Middle frontal gyrus (tissue), 1 donor: Measurements from ENCODE around the gene PPP2R5E.
A peak's percentile ranks its signal among the peaks of the same experiment; 100 is the strongest.
"Not testable (repeated sequence)": the region's sequence is repeated elsewhere in the genome, so short reads cannot be mapped to it uniquely, and the experiment has no call there.

ENCODE experiments used
- DNase-seq: peaks from one replicate; pipeline ENCODE4 v3.0.0-alpha.2; 2015; ENCODE audit warnings: low spot score; ENCODE audit errors: extremely low spot score

Gene PPP2R5E

DNA sequence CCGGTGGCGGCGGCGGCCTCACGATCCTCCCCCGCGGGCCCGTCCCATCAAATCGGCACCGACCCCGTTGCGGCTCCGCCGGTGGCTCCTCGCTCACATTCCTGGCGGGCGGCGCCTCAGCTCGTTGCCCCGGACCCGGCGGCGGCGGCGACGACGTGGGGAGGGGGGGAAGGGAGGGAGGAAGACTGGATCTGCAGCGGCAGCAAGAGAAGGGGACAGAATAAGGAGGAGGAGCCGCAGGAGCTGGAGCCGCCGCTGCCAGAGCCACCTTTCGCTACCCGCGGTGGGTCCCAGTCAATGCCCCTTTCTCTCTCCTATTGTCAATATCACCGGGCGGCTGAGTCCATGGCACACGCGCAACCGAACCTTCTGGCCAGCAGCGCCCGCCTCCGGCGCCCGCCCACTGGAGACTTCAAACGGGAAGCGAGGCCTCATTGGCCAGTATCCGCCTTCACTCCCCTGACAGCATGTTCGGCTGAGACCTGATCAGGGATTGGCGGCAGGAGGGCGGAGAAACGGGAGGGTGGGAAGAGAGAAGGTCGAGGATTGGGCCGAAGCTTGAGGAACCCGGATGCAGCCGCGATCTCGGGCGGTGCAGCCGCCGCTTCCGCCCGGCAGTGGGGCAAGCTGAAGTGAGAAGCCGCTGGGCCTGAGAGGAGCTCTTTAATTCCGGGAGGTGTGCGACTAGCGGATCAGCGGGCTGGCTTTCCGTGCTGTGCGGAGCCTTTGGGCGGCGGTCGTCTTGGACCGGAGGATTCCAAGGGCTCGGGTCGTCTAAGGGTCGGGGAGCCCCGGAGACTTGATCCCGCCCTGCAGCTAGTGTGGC lies at the start of gene PPP2R5E:
TSS of gene PPP2R5E (minus strand) at position 378 of the 826 bp plus-strand sequence. CDS start 3,692 bp downstream, outside the sequence.
- DNase-seq = peak; percentile 94

DNA sequence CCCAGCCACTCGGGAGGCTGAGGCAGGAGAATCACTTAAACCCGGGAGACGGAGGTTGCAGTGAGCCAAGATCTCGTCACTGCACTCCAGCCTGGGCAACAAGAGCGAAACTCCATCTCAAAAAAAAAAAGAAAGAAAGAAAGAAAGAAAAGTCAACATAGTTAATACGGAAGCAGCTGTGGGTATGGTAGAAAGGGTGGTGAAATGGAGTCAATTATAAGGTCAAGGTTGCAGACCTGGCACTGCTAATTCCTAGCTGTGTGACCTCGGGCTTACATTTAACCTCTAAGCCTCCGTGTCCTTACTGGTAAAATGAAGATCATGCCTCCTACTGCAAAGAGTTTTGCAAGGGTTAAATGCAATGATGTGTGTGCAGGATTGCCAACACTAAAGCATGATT lies 39.9 kb upstream of the PPP2R5E start:
- DNase-seq = not testable (repeated sequence)

DNA sequence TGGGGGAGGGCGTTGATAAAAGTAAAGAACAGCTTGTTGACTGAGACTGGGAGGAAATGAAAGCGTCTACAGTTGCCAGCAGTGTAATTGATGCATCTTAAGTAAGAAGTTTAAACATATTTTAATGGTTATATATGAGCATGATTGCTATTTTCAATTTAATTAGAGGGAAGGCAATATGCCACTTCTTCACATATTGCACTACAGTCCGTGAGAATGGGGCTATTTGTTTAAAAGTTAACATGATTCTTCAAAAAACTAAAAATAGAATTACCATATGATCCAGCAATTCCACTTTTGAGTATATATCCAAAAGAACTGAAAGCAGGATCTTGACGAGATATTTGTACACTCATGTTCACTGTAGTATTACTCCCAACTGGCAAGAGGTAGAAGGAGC lies 38.3 kb upstream of the PPP2R5E start:
- no peak for DNase-seq

DNA sequence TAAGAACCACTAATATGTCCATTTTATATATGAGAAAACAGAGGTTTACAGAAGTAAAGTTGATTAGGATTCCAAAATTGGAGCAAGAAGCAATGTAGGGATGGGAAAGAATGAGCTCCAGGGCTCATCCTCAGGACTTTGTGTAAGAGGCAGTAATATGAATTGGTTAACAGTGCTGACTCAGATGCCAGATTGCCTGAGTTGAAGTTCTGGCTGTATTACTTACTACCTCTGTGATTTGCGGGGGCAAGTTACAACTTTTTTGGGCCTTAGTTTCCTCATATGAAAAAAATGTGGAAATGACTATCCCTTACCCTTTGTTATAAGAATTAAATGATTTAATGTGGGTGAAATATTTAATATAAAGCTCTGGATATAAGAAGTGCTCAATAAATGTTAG lies 35.1 kb upstream of the PPP2R5E start:
- no peak for DNase-seq

- DNase-seq = no peak
Observed at GRCh38 chr14:63573581-63573980, 30.4 kb upstream of the PPP2R5E start.

GRCh38 chr14:63565448-63565847 lies 22.3 kb upstream of the PPP2R5E start:
- DNase-seq = no peak

DNA sequence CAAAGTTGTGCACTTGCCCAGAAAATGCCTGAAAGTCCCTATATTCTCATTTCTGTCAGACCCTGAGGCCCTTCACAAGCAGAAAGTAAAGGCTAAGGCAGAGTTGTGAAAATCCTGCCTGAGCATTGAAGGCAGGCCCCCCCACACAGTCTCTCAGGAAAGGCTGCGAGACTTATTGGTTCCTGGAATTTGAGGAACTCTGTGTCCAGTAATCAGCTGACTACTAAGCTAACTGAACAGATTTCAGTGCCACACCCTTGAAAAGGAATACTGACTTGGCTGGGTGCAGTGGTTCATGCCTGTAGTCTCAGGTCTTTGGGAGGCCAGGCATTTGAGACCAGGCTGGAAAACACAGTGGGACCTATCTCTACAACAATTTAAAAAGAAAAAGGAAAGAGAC lies 21.1 kb upstream of the PPP2R5E start:
- no peak for DNase-seq

GRCh38 chr14:63563370-63564026 lies 20.3 kb upstream of the PPP2R5E start:
- DNase-seq = no peak

DNA sequence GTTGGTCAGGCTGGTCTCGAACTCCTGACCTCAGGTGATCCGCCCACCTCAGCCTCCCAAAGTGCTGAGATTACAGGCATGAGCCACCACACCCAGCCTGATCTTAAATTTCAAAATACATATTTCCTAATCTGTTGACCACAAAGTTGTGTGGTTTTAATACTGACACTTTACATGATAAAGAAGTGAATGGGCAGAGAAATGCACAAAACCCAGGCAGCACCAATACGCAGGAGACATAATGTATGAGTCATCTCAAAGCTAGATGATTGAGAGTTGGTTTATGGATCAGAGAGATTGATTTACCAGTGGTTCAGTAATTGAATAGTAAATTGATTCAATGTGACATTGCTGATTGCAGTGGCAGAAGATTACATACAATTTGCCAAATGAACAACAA lies 19.2 kb upstream of the PPP2R5E start:
- DNase-seq = no peak

DNA sequence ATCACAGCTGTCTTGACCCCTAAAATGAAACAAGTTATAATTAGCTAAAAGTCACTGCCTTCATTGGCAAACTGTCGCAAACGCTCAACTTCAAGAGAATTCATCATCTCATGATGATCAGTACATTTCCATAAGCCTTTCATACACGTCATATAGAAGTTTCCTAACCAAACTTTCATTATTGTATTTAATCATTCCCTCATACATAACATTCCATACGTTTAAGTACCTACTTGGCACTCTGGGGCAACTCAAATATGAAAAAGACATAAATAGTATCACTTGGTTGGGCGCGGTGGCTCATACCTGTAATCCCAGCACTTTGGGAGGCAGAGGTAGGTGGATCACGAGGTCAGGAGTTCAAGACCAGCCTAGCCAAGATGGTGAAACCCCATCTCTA lies 12.4 kb upstream of the PPP2R5E start:
- DNase-seq = no peak

- no peak for DNase-seq
Observed at GRCh38 chr14:63551332-63551731, 8.2 kb upstream of the PPP2R5E start.

DNA sequence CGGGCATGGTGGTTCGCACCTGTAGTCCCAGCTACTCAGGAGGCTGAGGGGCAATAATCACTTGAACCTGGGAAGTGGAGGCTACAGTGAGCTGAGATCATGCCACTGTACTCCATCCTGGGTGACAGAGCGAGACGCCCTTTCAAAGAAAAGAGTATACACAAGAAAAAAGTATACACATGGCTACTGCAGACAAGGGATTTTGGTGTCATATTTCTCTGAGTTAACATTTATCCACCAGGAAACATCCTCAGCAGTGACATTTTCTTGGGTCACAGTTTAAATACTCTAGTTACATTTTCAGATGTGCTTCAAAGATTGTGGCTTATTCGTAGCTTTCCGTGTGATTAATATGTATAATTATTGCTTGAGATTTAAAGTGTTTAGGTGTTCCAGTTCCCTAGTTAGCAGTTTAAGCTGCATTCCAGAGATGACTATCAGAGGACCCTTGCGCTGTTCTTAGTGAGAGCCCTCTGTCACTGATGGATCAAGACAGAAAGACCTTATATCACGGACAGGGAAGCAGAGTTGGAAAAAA lies 4.7 kb upstream of the PPP2R5E start:
- no peak for DNase-seq

GRCh38 chr14:63545431-63545830 lies 2.3 kb upstream of the PPP2R5E start:
- DNase-seq = no peak

DNA sequence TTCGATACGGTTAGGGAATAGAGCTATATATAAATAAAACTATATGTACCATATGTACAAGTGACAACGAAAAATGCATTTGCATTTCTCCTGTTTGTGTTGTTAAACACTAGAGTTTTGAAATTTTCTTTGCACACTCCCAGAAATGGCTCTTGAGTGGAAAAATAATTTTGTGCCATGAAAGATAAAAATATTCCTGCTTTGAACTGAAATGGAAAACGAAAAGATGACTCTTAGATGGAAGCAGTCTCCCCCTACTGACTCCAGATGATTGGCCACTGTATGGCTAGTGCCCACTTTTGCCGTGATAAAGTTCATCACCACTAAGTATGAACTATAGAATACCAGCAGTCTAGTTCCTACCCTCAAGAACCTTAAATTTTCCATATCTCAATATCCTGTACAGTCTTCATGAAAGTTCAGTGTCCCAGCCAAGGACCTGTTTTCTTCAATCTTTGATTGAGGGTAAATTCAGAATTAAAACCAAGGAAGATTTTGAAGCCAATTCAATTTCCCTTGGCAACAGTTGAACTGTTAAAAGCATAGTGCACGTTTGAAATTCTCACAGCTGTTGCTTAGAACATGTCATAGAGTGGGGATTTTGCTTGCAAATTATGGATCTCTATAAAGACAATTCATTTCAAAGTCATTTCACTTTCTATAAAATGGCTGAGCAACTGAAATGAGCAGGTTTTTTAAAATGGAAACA lies 1.6 kb upstream of the PPP2R5E start:
- no peak for DNase-seq

DNA sequence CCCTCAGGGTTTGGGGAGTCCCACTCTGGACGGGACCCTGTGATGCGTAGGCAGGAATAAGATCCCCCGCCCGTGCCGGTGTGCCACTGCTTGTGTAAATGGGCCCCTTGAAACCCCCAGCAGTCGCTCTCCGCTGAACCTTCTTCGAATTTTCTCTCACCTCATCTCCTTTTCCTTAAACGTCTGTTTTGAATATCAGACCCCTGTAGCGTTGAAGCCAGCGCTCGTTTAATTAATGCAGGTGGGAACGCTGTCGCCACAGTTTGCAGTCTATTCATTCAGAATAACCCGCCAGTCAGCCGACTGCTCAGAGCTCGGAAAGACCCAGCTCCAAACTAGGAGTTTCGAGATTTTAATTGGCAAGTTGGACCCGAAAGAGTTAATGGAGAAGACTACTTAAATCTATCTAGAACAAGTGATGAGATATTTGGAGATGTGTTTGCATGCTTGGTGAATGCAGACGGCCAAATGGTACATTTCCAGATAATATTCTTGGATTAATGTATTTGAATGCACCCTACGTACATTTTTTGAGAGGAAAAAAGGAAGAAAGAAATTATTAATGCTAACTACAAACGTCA lies 739 bp upstream of the PPP2R5E start:
- DNase-seq = no peak

- DNase-seq = no peak
Observed at GRCh38 chr14:63542231-63542999, 762 bp downstream of the PPP2R5E start.

GRCh38 chr14:63535918-63536317 lies 7.3 kb downstream of the PPP2R5E start:
- DNase-seq = no peak

DNA sequence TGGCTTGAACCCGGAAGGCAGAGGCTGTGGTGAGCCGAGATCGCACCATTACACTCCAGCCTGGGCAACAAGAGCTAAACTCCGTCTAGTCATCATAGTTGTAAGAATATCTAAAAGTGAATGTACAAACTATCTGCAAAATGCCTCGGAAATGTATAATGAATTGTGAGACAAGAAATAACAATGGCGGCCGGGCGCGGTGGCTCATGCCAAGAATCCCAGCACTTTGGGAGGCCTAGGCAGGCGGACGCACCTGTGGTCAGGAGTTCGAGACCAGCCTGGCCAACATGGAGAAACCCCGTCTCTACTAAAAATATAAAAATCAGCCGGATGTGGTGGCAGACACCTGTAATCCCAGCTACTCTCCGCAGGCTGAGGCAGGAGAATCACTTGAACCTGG lies 9.7 kb downstream of the PPP2R5E start:
- DNase-seq = no peak

DNA sequence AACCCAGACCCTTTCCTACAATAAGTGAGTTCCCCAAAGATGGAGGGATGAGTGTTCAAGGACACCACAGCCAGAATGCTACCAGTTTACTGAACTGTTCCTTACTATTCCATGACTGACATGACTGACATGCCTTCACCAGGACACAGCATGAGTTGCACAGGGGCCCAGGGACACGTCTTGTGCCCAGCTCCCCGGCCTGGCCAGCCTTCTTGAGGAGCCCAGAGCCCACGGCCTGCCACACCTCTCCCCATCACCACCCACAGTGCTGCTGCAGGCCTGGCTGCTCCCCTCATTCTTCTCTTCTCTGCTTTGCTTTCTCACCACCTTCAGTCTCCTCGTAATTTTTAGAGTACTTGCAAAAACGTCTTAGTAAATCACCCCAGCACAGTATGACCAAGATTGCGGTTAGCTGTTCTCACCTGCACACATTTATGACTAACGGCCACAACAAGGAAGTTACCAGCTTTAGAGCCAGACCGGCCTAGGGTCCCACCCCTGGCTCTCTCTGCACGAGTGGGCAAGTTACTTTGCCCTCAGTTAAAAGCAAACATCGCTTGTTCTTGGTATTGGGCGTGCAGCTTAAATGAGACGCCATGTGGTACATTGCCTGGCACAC lies 18.5 kb downstream of the PPP2R5E start:
- DNase-seq = no peak

DNA sequence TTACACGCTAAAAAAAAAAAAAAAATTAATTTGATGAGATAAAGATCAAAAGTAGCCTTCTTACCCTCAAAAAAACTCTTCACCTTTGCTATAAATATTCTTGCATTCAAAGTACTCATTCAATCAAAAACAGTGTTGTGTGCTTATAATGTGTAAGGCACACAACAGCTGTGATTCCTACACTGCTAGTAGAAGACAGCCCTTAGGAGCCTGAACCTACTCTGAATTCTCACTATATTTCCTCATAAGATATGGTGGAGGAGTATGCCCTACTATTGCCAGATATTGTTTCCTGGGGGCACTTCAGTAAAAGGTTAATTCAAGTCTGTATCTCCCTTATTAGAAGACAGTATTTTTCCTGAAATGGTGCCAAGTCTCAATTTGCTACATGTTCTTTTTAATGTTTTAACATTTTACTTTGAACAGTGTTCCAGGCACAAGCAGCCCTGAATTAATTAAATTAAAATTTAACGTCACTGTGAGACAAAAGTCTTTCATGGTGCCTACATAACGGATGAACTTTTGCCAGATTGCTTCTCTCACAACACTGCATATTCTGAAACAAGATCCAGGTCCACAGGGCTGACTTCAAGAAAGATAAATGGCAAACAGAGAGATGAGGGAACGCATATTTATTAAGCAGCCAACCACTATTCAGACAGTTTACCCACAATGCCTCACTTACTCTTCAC lies 19.3 kb downstream of the PPP2R5E start:
- DNase-seq = no peak
